ENCODE results near the gene GKN2.

GKN2 gene, protein sequence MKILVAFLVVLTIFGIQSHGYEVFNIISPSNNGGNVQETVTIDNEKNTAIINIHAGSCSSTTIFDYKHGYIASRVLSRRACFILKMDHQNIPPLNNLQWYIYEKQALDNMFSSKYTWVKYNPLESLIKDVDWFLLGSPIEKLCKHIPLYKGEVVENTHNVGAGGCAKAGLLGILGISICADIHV

DNA sequence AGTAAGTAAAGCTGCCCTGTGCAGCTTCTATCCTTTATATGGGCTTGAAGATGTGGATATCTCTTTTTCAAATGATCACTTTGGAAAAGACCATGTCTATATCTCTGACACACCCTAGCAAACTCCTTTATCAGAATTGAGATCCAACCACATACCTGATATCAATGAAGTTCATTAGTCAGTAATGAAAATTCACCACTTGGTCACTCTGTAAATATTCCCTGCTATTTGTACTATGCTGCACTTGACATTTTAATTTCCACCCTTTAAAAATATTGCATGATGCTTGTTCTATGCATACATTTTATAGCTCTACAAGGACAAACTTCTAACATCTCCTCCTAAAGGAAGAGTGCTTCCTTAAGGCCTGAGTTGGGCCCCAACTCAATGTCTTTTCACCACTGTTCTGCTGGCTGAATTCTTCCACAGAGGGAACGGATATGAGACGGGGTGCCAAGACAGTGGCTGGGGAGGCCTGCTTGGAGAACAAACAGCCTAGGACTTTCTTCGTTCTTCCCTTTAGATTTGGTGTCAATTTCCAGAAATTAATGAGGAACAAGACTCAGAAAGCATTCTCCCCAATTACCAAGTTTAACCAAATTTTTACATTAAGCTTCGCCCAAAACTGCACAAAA is at the start of gene GKN2:
Gene GKN2, minus strand, starts transcription at position 7 of the 635 bp plus-strand sequence. CDS start 32 bp downstream, outside the sequence.
- FAIRE-seq = no peak

GRCh38 chr2:69001879-69002278 is 49.2 kb upstream of the GKN2 start:
- no peak for FAIRE-seq

- FAIRE-seq = no peak
Observed at GRCh38 chr2:68997401-68997800, 44.7 kb upstream of the GKN2 start.

DNA sequence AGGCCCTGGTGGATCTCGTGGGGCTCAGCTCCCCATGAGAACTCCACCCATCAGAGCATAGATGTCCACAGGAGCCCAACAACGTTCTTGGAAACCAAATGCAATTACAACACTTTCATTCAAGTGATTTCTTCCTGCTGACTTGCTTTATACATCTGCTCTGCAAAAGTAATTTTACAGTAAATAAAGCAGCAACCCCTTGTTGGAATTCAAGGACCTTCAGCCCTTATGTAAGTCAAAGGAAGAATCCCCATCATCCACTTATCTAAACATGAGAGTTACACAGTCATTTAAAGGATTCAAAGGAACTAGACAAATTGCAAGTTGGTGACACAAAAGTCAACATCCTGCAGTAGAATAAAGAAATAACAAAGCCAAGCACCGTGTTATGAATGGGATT is 43.2 kb upstream of the GKN2 start:
- FAIRE-seq = no peak

DNA sequence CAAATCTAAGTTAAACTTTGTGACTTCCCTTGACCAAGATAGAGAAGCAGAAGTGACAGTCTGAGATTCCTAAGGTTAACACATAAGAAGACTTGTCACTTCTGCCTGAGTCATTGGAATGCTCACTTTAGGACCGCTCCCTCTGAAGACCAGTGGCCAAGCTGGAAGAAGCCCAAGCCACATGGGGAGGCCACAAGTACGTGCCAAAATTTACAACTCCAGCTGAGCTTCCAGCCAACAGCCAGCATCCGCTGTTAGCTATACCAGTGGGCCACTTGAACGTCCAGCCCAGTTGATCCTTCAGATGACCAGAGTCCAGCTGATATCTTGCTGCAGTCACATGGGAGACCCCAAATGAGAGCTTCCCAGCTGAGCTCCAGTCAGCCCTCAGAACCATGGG is 42.2 kb upstream of the GKN2 start:
- FAIRE-seq = no peak

DNA sequence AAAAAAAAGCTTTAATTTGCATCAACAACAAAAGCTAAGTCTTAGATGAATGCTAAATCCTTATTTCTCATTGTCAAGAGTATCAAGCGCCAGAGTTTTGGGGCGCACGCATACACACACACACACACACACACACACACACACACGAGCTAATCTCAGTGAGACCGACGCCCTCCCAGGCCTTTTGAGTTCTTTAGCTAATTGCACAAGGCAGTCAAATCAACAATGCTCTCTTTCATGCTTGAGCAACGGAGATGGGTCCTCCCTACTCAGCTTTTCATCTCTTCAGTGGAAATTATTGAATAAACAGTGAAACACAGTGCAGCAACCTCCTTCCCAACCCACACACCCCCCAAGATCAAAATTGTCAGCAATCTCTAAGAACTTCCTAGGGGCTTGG is 41.0 kb upstream of the GKN2 start:
- FAIRE-seq = no peak

- FAIRE-seq = no peak
Observed at GRCh38 chr2:68992933-68993332, 40.2 kb upstream of the GKN2 start.

GRCh38 chr2:68992341-68992740 is 39.6 kb upstream of the GKN2 start:
- FAIRE-seq = no peak

DNA sequence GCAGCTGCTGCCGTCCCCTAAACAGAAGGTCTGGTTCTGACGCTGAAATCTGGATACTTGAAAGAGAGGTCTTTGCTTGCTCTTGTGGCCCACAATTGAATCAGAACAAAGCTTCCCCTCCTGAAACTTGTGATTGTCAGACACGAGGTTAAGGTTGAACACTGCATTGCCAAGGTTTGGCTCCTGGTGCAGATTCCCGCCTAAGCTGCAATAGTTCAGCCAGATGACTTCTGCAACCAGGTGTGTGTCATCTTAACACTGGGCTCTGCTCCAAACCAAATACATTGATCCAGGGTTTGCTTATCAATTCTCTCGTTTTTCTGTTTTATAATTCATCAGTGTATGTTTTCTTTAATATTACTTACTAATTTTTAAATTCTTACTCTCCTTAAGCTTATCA is 36.3 kb upstream of the GKN2 start:
- FAIRE-seq = no peak

- FAIRE-seq = no peak
Observed at GRCh38 chr2:68987021-68987503, 34.4 kb upstream of the GKN2 start.

DNA sequence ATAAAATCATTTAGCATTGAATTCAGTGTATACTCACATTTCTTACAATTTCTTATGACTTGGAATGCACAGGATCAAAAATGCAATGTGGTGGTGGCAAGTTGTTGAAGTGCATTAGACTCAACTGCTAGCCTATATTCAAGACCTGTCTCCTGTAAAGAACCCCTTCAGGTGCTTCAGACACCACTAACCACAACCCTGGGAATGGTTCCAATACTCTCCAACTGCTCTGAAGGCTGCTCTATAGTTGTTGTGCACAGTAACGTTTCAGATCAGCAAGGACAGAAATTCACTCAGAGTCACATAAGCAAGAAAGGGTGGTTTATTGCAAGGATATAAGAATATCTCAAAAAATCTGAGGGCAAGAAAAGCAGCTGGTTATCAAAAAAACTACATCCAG is 28.3 kb upstream of the GKN2 start:
- no peak for FAIRE-seq

GRCh38 chr2:68978098-68978497 is 25.4 kb upstream of the GKN2 start:
- no peak for FAIRE-seq

- FAIRE-seq = no peak
Observed at GRCh38 chr2:68977453-68977852, 24.8 kb upstream of the GKN2 start.

- no peak for FAIRE-seq
Observed at GRCh38 chr2:68975844-68976243, 23.2 kb upstream of the GKN2 start.

GRCh38 chr2:68974946-68975665 is 22.4 kb upstream of the GKN2 start:
- peak; percentile 27 for FAIRE-seq

- FAIRE-seq = no peak
Observed at GRCh38 chr2:68974251-68974650, 21.6 kb upstream of the GKN2 start, which contains the start of gene GKN1. TSS of gene GKN1 (plus strand) at chr2:68974636. CDS start at chr2:68974678, 42 bp downstream.

GRCh38 chr2:68971591-68972231 is 19.0 kb upstream of the GKN2 start:
- no peak for FAIRE-seq

- no peak for FAIRE-seq
Observed at GRCh38 chr2:68970566-68971265, 18.0 kb upstream of the GKN2 start.

DNA sequence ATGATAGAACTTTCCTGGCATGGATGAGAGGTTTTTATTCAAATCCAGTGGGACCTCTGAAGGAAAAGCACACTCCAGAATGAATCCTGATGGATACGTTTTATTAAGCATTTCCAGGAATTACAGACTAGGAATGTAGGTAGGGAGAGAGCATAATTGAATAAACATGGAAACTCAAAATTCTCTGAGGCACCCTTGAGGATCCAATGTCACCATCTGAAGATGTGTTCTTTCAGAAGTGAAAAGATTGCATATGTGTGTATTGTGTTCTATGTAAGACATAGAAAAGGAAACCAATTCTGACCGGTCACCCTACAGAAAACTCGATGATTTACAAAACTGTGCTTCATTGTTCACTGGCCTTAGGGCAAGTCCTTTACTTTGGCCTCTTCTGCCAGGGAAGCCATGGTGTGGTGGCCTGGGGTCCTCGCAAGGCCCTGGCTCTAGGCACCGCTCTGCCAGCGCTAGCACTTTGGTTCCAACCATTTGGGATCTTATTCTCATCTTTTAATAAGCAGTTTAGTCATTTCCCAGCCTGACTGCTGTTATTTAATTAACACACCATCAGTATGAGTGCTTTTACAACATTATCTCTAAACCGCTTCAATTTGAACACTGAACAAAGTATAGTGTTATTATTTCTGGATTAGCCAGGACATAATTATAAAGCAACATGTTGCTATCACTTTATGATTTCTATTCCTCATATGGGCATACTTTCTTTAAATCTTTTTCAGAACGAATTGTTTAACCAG is 17.2 kb upstream of the GKN2 start:
- no peak for FAIRE-seq

- no peak for FAIRE-seq
Observed at GRCh38 chr2:68968221-68968620, 15.5 kb upstream of the GKN2 start.

GRCh38 chr2:68964282-68964681 is 11.6 kb upstream of the GKN2 start:
- no peak for FAIRE-seq

DNA sequence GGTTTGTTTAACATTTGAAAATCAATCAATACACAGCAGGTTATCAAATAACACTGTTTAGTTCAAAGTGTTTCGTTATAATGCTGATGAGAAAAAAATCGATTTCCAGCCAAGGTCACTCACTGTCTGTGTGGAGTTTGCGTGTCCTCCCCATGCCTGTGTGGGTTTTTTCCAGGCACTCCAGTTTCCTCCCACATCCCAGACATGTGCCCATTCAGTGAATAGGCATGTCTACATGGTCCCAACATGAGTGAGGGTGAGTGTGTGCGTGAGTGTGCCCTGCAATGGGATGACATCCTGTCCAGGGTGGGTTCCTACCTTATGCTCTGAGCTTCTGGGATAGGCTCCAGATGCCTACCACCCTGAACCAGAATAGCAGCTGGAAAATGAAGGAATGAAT is 8.7 kb upstream of the GKN2 start:
- no peak for FAIRE-seq

Measured in islet of Langerhans (tissue), 1 donor.